GM12878 (cell line): ENCODE data around the gene OSGEPL1. TPM values are rescaled to one million over a fixed set of nuclear protein-coding genes. Genes with fewer than 3 reads are reported as not detected.

Experiments
- ATAC-seq: fragments of 200-7000 bp; cut with Tn5 transposase; 3 replicates; pipeline ENCODE4 v1.9.1; 2020; ENCODE audit warnings: mild to moderate bottlenecking, moderate library complexity
- BruUV-seq: library from RNA; stranded (reverse); fragments of 400-500 nt; replicated peaks from 2 replicates; lab custom pipeline; 2021; lab: Mats Ljungman, UMichigan
- CTCF ChIA-PET: fragments of 300-600 bp; sonication (Branson Sonifier 250); formaldehyde crosslinking; extraction: SDS; loops from one replicate; lab custom pipeline; 2021; ENCODE audit warnings: inconsistent platforms; lab: Yijun Ruan, JAX
- POLR2A ChIA-PET: fragments of 350-600 bp; formaldehyde crosslinking; extraction: SDS; loops from one replicate; lab custom pipeline; 2021; ENCODE audit warnings: inconsistent platforms; lab: Charles Lee
- RAD21 ChIA-PET: fragments of 300-600 bp; sonication (Branson Sonifier 250); formaldehyde crosslinking; loops from one replicate; lab custom pipeline; 2023; ENCODE audit warnings: antibody characterized with exemption; ENCODE audit not compliant: unreplicated experiment; lab: Charles Lee
- SMC1A ChIA-PET: fragments of 300-600 bp; sonication (Branson Sonifier 250); formaldehyde crosslinking; loops from one replicate; lab custom pipeline; 2023; ENCODE audit not compliant: unreplicated experiment, uncharacterized antibody; lab: Charles Lee
- DNase-seq: peaks from one replicate; pipeline ENCODE4 v3.0.0-alpha.2; 2011; ENCODE audit warnings: low read depth, low spot score
- FAIRE-seq: peaks from 3 replicates; lab custom pipeline; 2011; peaks lifted over from hg19 to GRCh38; lab: Jason Lieb, UNC
- H2AFZ ChIP-seq: 2 replicates; pipeline ENCODE4 v1.6.0; 2011; ENCODE audit warnings: low read depth, low read length, control low read depth; ENCODE audit not compliant: control insufficient read depth
- H3K27ac ChIP-seq: 2 replicates; pipeline ENCODE4 v1.5.1; 2011; ENCODE audit warnings: control low read depth; ENCODE audit not compliant: control insufficient read depth, insufficient read depth
- H3K27me3 ChIP-seq, 2 experiments: replicated peaks in 1 of 2; 2 replicates each; pipeline versions ENCODE4 v1.6.0 to v1.6.1; 2011; ENCODE audit warnings: low read length in 1 of 2; ENCODE audit not compliant: control insufficient read depth in 2 of 2, insufficient read depth in 2 of 2
- H3K36me3 ChIP-seq, 2 experiments: 2 replicates each; pipeline ENCODE4 v1.5.1; 2011; ENCODE audit warnings: low read length in 1 of 2; ENCODE audit not compliant: control insufficient read depth in 2 of 2, insufficient read depth in 2 of 2
- H3K4me1 ChIP-seq: 2 replicates; pipeline ENCODE4 v1.6.1; 2011; ENCODE audit warnings: mild to moderate bottlenecking, low read length, moderate library complexity, mixed read lengths; ENCODE audit not compliant: control insufficient read depth, insufficient read depth
- H3K4me2 ChIP-seq: 2 replicates; pipeline ENCODE4 v1.6.0; 2011; ENCODE audit warnings: control low read depth; ENCODE audit not compliant: control insufficient read depth, insufficient read depth
- H3K4me3 ChIP-seq: fragments of 200-600 bp; sonication (generic); 2 replicates; pipeline ENCODE4 v1.5.1; 2016
- H3K79me2 ChIP-seq: 2 replicates; pipeline ENCODE4 v1.6.0; 2011; ENCODE audit warnings: low read length; ENCODE audit not compliant: control insufficient read depth, insufficient read depth
- H3K9ac ChIP-seq: 2 replicates; pipeline ENCODE4 v1.8.0; 2011; ENCODE audit warnings: low read length, control low read depth, mixed read lengths; ENCODE audit not compliant: control insufficient read depth, insufficient read depth
- H3K9me3 ChIP-seq: replicated peaks from 3 replicates; pipeline ENCODE4 v1.5.1; 2011; ENCODE audit warnings: mild to moderate bottlenecking, low read length; ENCODE audit not compliant: control insufficient read depth, insufficient read depth
- H4K20me1 ChIP-seq: 2 replicates; pipeline ENCODE4 v1.6.0; 2011; ENCODE audit not compliant: control insufficient read depth, insufficient read depth
- ASH2L ChIP-seq: fragments of 300-600, 200-600 bp; sonication (generic); IDR thresholded peaks from 2 replicates; pipeline ENCODE4 v1.6.1; 2017; ENCODE audit warnings: low read depth, mild to moderate bottlenecking, borderline replicate concordance
- CBFB ChIP-seq: IDR thresholded peaks from 2 replicates; pipeline ENCODE4 v1.6.1; 2016; ENCODE audit warnings: antibody characterized with exemption, low read depth
- NBN ChIP-seq: fragments of 450-650 bp; IDR thresholded peaks from 2 replicates; pipeline ENCODE4 v1.6.1; 2016
- PAX5 ChIP-seq: IDR thresholded peaks from 2 replicates; pipeline ENCODE4 v1.6.1; 2011; ENCODE audit warnings: low read depth, low read length, borderline replicate concordance
- SKIL ChIP-seq: fragments of 450-650 bp; IDR thresholded peaks from 2 replicates; pipeline ENCODE4 v1.6.1; 2017; ENCODE audit warnings: mild to moderate bottlenecking, low read depth, inconsistent platforms; ENCODE audit not compliant: poor library complexity, severe bottlenecking
- TCF12 ChIP-seq: IDR thresholded peaks from 2 replicates; pipeline ENCODE4 v1.6.1; 2011; ENCODE audit warnings: low read depth, mild to moderate bottlenecking, low read length
- ZNF687 ChIP-seq: fragments of 450-650 bp; IDR thresholded peaks from 2 replicates; pipeline ENCODE4 v1.6.1; 2017; ENCODE audit warnings: mild to moderate bottlenecking, moderate library complexity
- WGBS: methylation state at CpG from one replicate; pipeline ENCODE4 v1.1.6; 2016; ENCODE audit warnings: low lambda C conversion rate; ENCODE audit not compliant: insufficient replicate concordance, insufficient coverage; ENCODE audit errors: missing lambda C conversion rate; 5-methylcytosine and 5-hydroxymethylcytosine counted together
- in situ Hi-C: fragments of 300-500 bp; cut with MboI; formaldehyde crosslinking; loops from 9 replicates; pipeline ENCODE4 v1.14.3; 2018; ENCODE audit warnings: mixed read lengths
- intact Hi-C: fragments of 100-400 bp; cut with micrococcal nuclease; formaldehyde crosslinking; loops from one replicate; pipeline ENCODE4 v1.14.2; 2022; ENCODE audit not compliant: unreplicated experiment
- polyA plus RNA-seq, 11 experiments: library from polyadenylated mRNA; depleted of rRNA in 4 of 11; unstranded in 6 of 11; stranded (reverse) in 5 of 11; fragments of >200 nt; fragmentation: Nextera tagmentation in 4 of 11; fragmentation: Illumina TruSeq in 1 of 11; extraction: Ambion mirVana in 4 of 11; extraction: Trizol in 1 of 11; gene quantifications; 1 replicate in 1 of 11; 2 replicates in 10 of 11; pipeline versions ENCODE4 v1.2.1 to v1.2.3, GENCODE V29; 2011 to 2016; ENCODE audit warnings: inconsistent platforms in 2 of 11, missing spikeins in 2 of 11, low read depth in 1 of 11
- total RNA-seq, 4 experiments: library from RNA; depleted of rRNA in 3 of 4; stranded (reverse); fragments of >200 nt in 3 of 4; fragmentation: Illumina TruSeq in 1 of 4; extraction: Trizol in 1 of 4; gene quantifications; 2 replicates each; pipeline versions ENCODE4 v1.2.1 to v1.2.3, GENCODE V29; 2013 to 2021
- TF ChIP-seq, protein P1 (sequence below): IDR thresholded peaks from 2 replicates; pipeline ENCODE4 v1.6.1; 2012; ENCODE audit warnings: mild to moderate bottlenecking, low read depth, low read length

The OSGEPL1 gene
- total and polyA plus RNA-seq, 10 of the 15 experiments (the other 5 are each of a cell fraction or from before 2014, with no cell fraction given), result 6.7 to 18.0 (median 9.4) TPM

DNA sequence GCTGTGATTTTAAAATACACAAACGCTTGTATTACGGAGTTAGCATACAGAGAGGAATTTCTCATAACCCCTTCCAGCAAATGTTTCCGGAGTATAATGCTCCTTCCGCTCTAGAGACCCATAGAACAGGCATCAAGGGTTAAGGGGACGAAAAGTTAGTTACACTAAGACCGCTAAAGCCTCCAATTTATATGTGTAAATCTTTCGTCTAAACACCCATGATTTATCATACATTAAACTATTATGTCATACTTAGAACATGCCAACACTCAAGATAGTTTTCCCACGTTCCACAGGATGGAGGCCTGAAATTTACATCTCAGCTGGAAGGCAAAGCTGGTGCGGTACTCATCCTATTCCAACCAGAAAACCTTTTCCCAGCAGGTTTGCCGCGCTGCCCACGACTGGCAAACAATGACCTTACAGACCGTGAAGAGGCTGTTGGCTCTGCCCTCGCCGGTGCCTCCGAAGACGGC is 20.9 kb upstream of the OSGEPL1 start:
- ChIA-PET RAD21 (interaction anchor here (1.1 to 1.7 kb wide), 3 partner anchors 19 to 122 kb away, joined by 3 to 7 read pairs (median 4); partner anchors contain the start of genes ASNSD1 and OSGEPL1), CTCF (interaction anchor here (1.0 to 3.2 kb wide), 2 partner anchors 20 to 23 kb away, joined by 3 to 14 read pairs; partner anchors contain the start of gene OSGEPL1), SMC1A (interaction anchor here (1.1 kb wide), 2 partner anchors 18 to 20 kb away, joined by 3 read pairs; no protein-coding TSS in a partner anchor), POLR2A (interaction anchor here (1.0 to 3.7 kb wide), 2 partner anchors 21 to 74 kb away, joined by 3 to 23 read pairs; partner anchors contain the start of gene OSGEPL1)
- H3K4me2 ChIP-seq, result peak overlapping the region; percentile 68
- no peaks in the 10 kb centered on the region; the same call in 2 of the 3 replicates for H3K9me3 ChIP-seq
- no peaks in the 10 kb centered on the region for H3K27me3 ChIP-seq
- peak overlapping the region; percentile 92 for H3K27ac ChIP-seq
- peaks cover 4% of the 10 kb centered on the region; the same call in 1 of the 2 replicates for H3K4me1 ChIP-seq
- peaks cover 2 to 14% of the 10 kb centered on the region in 2 experiments; a peak in 2 of 4 replicates for H3K36me3 ChIP-seq
- peaks cover 73% of the 10 kb centered on the region for H3K79me2 ChIP-seq
- H3K9ac ChIP-seq, result peak overlapping the region; percentile 83
- no peaks in the 10 kb centered on the region for H4K20me1 ChIP-seq
- DNase-seq (peak; percentile 20), FAIRE-seq (no peak), ATAC-seq (peak; percentile 36)
- H2AFZ ChIP-seq, result peak overlapping the region; percentile 95
- in situ Hi-C loops (no loop called here), intact Hi-C loops (loop anchor here (5.0 kb wide), 3 partner anchors 121 to 749 kb away; partner anchors contain the start of genes ASNSD1, HIBCH and NEMP2)
- H3K4me3 ChIP-seq, result peak overlapping the region; percentile 86
- whole genome bisulfite sequencing, result 4% methylated on average over 17 of the region's 17 CpGs
- BruUV-seq, result TSS peak; percentile 68
- TF ChIP-seq ZNF687 (peak; percentile 71), SKIL (peak; percentile 21), PAX5 (0 out of 2 replicates have a peak, but pooled peaks have one; percentile 7), ASH2L (no peak), TCF12 (no peak), NBN (0 out of 2 replicates have a peak, but pooled peaks have one; percentile 74), CBFB (no peak)
- TF ChIP-seq, protein P1, sequence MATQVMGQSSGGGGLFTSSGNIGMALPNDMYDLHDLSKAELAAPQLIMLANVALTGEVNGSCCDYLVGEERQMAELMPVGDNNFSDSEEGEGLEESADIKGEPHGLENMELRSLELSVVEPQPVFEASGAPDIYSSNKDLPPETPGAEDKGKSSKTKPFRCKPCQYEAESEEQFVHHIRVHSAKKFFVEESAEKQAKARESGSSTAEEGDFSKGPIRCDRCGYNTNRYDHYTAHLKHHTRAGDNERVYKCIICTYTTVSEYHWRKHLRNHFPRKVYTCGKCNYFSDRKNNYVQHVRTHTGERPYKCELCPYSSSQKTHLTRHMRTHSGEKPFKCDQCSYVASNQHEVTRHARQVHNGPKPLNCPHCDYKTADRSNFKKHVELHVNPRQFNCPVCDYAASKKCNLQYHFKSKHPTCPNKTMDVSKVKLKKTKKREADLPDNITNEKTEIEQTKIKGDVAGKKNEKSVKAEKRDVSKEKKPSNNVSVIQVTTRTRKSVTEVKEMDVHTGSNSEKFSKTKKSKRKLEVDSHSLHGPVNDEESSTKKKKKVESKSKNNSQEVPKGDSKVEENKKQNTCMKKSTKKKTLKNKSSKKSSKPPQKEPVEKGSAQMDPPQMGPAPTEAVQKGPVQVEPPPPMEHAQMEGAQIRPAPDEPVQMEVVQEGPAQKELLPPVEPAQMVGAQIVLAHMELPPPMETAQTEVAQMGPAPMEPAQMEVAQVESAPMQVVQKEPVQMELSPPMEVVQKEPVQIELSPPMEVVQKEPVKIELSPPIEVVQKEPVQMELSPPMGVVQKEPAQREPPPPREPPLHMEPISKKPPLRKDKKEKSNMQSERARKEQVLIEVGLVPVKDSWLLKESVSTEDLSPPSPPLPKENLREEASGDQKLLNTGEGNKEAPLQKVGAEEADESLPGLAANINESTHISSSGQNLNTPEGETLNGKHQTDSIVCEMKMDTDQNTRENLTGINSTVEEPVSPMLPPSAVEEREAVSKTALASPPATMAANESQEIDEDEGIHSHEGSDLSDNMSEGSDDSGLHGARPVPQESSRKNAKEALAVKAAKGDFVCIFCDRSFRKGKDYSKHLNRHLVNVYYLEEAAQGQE, result no peak
